ENCODE results near the gene ADGRV1.

- TF ChIP-seq EP300 (IDR thresholded peaks at IDR 0.05) (no peak), CTCF (IDR thresholded peaks at IDR 0.05) (no peak), POLR2A (IDR thresholded peaks at IDR 0.05) (no peak)
These were observed 591.6 kb downstream of the ADGRV1 start for GRCh38 chr5:91150234-91150633.
